ENCODE data around the gene GLI3.
A peak's percentile ranks its signal among the peaks of the same experiment; 100 is the strongest.

The GLI3 gene

DNA sequence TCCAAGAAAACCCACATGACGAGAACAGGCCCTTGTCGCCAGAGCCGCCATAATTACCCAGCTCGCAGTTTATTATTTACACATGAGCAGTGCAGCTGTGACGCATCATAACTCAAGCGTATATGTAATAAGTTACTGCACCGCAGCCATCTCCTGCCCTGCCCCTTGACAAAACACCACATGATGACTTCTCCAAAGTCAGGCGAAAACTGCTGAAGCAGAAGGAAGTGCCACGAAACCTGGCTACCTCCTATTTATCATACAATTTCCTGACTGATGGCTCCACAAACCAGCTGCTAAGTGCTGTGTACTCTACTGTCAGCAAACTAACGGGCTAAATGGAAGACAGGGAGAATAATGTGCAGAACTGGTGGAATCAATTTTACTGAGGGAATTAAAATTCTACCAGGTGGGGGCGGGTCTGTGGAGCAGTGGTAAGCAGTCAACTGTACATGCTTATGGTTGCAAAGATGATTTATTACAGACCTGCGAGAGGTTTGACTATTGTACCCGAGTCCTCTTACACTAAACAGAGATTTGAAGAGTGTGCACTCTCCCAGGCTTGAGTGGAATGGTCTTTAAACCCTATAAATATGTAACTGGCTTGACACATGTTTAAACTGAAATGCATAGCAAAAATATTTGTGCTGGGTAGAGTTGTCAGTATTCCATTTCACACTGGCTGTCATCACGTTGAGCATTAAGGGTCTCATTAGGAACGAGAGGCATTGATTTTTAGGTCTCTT is 156.0 kb downstream of the GLI3 start:
- TF ChIP-seq ZNF184 (tag by site-specific recombination; IDR thresholded peaks at IDR 0.05) = no peak
- TF ChIP-seq, protein P1, sequence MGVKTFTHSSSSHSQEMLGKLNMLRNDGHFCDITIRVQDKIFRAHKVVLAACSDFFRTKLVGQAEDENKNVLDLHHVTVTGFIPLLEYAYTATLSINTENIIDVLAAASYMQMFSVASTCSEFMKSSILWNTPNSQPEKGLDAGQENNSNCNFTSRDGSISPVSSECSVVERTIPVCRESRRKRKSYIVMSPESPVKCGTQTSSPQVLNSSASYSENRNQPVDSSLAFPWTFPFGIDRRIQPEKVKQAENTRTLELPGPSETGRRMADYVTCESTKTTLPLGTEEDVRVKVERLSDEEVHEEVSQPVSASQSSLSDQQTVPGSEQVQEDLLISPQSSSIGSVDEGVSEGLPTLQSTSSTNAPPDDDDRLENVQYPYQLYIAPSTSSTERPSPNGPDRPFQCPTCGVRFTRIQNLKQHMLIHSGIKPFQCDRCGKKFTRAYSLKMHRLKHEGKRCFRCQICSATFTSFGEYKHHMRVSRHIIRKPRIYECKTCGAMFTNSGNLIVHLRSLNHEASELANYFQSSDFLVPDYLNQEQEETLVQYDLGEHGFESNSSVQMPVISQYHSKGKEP (tag by site-specific recombination; IDR thresholded peaks at IDR 0.05) = 0 out of 2 replicates have a peak, but pooled peaks have one; percentile 6
- Histone ChIP-seq H3K36me3 (ENCODE audit: control insufficient read depth in 2 of 2, insufficient read depth in 1 of 2, low read length in 2 of 2) (no peaks in the 10 kb centered on the region), H3K27ac (ENCODE audit: extremely low read depth, low read depth, low read length) (no peak overlapping the region), H3K4me3 (ENCODE audit: low read depth, low read length) (no peak overlapping the region), H3K9me3 (ENCODE audit: control insufficient read depth, insufficient read depth, low read depth, low read length) (no peaks in the 10 kb centered on the region), H3K4me1 (ENCODE audit: control insufficient read depth, insufficient read depth, low read length) (peaks cover 20% of the 10 kb centered on the region)
- POLR2A ChIA-PET = no interaction called here
- CTCF ChIA-PET = no interaction called here

DNA sequence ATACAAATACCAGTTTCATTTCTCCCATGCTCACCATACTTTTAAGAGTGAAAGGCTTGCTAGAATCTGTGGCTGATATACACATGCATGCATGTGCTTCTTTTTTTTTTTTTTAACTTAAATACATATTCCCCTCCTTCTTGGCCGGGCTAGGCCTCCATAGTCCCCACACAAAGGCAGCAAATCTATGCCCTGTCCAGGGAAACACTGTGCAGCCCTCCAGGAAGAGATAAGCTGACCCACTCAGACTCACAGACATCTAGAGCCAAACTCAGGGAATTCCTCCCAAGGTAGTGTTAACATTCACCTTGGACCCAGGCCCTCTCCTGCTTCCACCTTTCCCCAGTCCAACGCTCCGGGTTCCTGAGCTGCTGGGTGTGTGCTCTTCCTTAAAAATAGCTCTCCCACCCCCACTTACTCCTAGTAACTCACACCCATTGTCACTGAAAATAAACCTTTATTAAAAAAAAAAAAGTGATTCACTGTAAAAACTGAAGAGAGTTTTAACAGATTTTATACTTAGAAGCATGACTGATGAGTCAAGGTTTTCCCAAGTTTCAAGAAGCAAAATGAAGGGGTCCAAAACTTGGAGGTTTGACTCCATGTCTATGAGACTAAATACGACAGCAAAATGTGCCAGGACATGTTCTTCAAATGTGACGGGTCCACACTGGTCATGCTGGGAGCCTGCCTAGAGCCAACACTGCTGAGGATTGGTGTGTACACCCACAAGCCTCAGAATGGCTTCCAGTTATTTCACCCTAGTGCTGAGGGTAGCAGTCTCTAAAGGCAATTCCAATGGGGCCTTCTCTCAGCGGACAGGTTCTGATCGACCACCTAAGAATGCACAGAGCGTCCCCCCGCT is 159.5 kb downstream of the GLI3 start:
- Histone ChIP-seq H3K4me1 (ENCODE audit: control insufficient read depth, insufficient read depth, low read length) (peaks cover 17% of the 10 kb centered on the region), H3K9me3 (ENCODE audit: control insufficient read depth, insufficient read depth, low read depth, low read length) (no peaks in the 10 kb centered on the region), H3K4me3 (ENCODE audit: low read depth, low read length) (no peak overlapping the region), H3K27ac (ENCODE audit: extremely low read depth, low read depth, low read length) (no peak overlapping the region), H3K36me3 (ENCODE audit: control insufficient read depth in 2 of 2, insufficient read depth in 1 of 2, low read length in 2 of 2) (peaks cover 0 to 7% of the 10 kb centered on the region in 2 experiments; a peak in 1 of 3 replicates)
- ChIA-PET POLR2A (no interaction called here), CTCF (no interaction called here)
- TF ChIP-seq ZSCAN16 (tag by site-specific recombination; IDR thresholded peaks at IDR 0.05) = no peak
- no peak for TF ChIP-seq ZNF707 (tag by site-specific recombination; IDR thresholded peaks at IDR 0.05)
- TF ChIP-seq ZFHX2 (tag by site-specific recombination; conservative IDR thresholded peaks at IDR 0.05) = no peak
- no peak for TF ChIP-seq ZNF777 (tag by site-specific recombination; IDR thresholded peaks at IDR 0.05; ENCODE audit: borderline replicate concordance)
- no peak for TF ChIP-seq KLF1 (tag by site-specific recombination; IDR thresholded peaks at IDR 0.05)
- TF ChIP-seq TCF7L2 (IDR thresholded peaks at IDR 0.05; ENCODE audit: borderline replicate concordance, low read depth, low read length) = no peak
- TF ChIP-seq ZNF366 (tag by site-specific recombination; conservative IDR thresholded peaks at IDR 0.05) = no peak
- TF ChIP-seq, protein P2, sequence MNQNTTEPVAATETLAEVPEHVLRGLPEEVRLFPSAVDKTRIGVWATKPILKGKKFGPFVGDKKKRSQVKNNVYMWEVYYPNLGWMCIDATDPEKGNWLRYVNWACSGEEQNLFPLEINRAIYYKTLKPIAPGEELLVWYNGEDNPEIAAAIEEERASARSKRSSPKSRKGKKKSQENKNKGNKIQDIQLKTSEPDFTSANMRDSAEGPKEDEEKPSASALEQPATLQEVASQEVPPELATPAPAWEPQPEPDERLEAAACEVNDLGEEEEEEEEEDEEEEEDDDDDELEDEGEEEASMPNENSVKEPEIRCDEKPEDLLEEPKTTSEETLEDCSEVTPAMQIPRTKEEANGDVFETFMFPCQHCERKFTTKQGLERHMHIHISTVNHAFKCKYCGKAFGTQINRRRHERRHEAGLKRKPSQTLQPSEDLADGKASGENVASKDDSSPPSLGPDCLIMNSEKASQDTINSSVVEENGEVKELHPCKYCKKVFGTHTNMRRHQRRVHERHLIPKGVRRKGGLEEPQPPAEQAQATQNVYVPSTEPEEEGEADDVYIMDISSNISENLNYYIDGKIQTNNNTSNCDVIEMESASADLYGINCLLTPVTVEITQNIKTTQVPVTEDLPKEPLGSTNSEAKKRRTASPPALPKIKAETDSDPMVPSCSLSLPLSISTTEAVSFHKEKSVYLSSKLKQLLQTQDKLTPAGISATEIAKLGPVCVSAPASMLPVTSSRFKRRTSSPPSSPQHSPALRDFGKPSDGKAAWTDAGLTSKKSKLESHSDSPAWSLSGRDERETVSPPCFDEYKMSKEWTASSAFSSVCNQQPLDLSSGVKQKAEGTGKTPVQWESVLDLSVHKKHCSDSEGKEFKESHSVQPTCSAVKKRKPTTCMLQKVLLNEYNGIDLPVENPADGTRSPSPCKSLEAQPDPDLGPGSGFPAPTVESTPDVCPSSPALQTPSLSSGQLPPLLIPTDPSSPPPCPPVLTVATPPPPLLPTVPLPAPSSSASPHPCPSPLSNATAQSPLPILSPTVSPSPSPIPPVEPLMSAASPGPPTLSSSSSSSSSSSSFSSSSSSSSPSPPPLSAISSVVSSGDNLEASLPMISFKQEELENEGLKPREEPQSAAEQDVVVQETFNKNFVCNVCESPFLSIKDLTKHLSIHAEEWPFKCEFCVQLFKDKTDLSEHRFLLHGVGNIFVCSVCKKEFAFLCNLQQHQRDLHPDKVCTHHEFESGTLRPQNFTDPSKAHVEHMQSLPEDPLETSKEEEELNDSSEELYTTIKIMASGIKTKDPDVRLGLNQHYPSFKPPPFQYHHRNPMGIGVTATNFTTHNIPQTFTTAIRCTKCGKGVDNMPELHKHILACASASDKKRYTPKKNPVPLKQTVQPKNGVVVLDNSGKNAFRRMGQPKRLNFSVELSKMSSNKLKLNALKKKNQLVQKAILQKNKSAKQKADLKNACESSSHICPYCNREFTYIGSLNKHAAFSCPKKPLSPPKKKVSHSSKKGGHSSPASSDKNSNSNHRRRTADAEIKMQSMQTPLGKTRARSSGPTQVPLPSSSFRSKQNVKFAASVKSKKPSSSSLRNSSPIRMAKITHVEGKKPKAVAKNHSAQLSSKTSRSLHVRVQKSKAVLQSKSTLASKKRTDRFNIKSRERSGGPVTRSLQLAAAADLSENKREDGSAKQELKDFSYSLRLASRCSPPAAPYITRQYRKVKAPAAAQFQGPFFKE (tag by site-specific recombination; IDR thresholded peaks at IDR 0.05; ENCODE audit: borderline replicate concordance) = no peak
- TF ChIP-seq, protein P3, sequence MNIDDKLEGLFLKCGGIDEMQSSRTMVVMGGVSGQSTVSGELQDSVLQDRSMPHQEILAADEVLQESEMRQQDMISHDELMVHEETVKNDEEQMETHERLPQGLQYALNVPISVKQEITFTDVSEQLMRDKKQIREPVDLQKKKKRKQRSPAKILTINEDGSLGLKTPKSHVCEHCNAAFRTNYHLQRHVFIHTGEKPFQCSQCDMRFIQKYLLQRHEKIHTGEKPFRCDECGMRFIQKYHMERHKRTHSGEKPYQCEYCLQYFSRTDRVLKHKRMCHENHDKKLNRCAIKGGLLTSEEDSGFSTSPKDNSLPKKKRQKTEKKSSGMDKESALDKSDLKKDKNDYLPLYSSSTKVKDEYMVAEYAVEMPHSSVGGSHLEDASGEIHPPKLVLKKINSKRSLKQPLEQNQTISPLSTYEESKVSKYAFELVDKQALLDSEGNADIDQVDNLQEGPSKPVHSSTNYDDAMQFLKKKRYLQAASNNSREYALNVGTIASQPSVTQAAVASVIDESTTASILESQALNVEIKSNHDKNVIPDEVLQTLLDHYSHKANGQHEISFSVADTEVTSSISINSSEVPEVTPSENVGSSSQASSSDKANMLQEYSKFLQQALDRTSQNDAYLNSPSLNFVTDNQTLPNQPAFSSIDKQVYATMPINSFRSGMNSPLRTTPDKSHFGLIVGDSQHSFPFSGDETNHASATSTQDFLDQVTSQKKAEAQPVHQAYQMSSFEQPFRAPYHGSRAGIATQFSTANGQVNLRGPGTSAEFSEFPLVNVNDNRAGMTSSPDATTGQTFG (tag by site-specific recombination; IDR thresholded peaks at IDR 0.05; ENCODE audit: borderline replicate concordance) = no peak
- no peak for TF ChIP-seq ZNF426 (tag by site-specific recombination; IDR thresholded peaks at IDR 0.05)
- TF ChIP-seq, protein P4, sequence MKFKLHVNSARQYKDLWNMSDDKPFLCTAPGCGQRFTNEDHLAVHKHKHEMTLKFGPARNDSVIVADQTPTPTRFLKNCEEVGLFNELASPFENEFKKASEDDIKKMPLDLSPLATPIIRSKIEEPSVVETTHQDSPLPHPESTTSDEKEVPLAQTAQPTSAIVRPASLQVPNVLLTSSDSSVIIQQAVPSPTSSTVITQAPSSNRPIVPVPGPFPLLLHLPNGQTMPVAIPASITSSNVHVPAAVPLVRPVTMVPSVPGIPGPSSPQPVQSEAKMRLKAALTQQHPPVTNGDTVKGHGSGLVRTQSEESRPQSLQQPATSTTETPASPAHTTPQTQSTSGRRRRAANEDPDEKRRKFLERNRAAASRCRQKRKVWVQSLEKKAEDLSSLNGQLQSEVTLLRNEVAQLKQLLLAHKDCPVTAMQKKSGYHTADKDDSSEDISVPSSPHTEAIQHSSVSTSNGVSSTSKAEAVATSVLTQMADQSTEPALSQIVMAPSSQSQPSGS (tag by site-specific recombination; IDR thresholded peaks at IDR 0.05; ENCODE audit: low read depth) = no peak
